Epithelial cell of esophagus (primary cell): ENCODE measurements around the gene DISP3.
A peak's percentile ranks its signal among the peaks of the same experiment; 100 is the strongest.

Source experiments
- DNase-seq: peaks from one replicate; pipeline ENCODE4 v3.0.0; 2010; ENCODE audit warnings: low read depth
- H3K4me3 ChIP-seq: 2 replicates; pipeline ENCODE4 v1.5.1; 2011; ENCODE audit warnings: mild to moderate bottlenecking, low read length, control low read depth
- TF ChIP-seq, protein P1 (sequence below): IDR thresholded peaks from 2 replicates; pipeline ENCODE4 v1.5.1; 2011; ENCODE audit warnings: low read depth, mild to moderate bottlenecking, low read length, control low read depth, inconsistent platforms; ENCODE audit not compliant: insufficient read depth; ENCODE audit errors: missing control alignments

The DISP3 gene

DNA sequence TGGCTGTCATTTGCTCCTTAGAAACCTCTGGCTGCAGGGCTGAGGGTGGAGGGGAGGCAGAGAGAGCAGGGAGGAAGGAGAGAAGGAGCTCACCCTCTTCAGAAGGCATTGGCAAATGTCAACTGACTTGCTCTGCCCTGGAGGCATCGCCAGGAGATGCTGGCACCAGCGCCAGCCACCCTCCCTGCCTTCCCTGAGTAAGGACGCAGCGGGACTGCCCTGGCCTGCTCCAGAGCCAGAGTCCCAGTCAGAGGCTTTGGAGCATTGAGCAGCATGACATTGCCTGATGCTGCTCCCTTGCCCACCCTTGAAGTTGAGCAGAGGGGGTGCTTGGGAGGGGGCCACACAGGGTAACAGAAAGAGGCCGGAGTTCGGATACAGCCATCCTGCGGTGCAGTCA is 62.3 kb downstream of the DISP3 start:
- no peak for DNase-seq
- no peak overlapping the region for H3K4me3 ChIP-seq
- TF ChIP-seq, protein P1, sequence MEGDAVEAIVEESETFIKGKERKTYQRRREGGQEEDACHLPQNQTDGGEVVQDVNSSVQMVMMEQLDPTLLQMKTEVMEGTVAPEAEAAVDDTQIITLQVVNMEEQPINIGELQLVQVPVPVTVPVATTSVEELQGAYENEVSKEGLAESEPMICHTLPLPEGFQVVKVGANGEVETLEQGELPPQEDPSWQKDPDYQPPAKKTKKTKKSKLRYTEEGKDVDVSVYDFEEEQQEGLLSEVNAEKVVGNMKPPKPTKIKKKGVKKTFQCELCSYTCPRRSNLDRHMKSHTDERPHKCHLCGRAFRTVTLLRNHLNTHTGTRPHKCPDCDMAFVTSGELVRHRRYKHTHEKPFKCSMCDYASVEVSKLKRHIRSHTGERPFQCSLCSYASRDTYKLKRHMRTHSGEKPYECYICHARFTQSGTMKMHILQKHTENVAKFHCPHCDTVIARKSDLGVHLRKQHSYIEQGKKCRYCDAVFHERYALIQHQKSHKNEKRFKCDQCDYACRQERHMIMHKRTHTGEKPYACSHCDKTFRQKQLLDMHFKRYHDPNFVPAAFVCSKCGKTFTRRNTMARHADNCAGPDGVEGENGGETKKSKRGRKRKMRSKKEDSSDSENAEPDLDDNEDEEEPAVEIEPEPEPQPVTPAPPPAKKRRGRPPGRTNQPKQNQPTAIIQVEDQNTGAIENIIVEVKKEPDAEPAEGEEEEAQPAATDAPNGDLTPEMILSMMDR: no peak

DNA sequence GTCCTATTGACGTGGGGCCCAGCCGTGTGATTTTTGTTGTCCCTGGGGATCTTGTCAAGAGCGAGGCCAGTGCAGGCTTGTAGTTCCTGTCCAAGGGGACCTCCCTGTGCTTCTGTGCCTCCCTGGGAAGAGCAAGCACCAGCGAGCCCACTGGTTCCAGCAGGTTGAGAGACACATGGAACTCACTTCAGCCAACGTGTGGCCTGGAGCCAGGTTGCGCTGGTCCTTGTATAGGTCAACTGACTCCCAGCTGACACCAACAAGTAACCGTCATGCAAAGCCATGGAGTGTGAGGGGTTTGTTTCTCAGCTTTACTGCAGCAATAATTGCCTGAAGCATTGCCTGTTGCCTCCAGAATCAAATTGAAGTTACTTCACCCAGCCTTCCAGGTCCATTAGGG is 63.0 kb downstream of the DISP3 start:
- TF ChIP-seq, protein P1: no peak
- no peak for DNase-seq
- no peak overlapping the region for H3K4me3 ChIP-seq

DNA sequence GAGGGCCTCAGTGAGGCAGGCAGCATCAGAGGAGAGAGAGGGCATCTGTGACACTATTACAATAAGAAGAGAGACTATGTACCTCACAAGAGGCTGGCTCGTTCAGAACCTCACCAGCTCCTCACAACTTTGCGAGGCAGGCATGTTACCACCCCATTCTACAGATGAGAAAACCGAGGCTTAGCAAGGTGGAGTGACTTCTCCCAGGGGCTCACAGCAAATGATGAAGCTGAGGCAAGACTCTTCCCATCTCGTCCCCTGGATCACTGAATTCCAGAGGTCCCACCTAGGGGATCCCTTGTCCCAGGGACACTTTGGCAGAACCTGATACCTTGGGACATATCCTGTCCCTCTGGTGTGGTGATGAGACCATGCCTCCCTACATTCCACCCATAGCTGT is 64.4 kb downstream of the DISP3 start:
- TF ChIP-seq, protein P1: no peak
- H3K4me3 ChIP-seq: no peak overlapping the region
- no peak for DNase-seq

DNA sequence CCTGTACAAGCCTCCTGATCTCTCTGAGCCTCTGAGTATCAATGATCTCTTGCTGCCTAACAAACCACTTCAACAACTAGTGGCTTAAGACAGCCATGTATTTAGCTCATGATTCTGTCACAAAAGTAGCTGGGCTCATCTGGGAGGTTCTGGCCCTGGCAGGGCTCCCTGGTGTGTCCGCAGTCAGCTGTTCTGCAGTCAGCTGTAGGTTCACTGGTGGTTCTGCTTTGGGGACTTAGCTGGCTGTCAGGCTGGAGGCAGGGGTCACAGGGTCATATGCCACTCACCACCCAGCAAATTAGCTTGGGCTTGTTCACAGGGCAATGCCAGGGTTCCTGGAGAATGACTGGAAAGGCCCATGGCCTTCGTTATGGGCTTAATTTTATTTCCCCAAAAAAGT is 64.8 kb downstream of the DISP3 start:
- DNase-seq: no peak
- TF ChIP-seq, protein P1: no peak

DNA sequence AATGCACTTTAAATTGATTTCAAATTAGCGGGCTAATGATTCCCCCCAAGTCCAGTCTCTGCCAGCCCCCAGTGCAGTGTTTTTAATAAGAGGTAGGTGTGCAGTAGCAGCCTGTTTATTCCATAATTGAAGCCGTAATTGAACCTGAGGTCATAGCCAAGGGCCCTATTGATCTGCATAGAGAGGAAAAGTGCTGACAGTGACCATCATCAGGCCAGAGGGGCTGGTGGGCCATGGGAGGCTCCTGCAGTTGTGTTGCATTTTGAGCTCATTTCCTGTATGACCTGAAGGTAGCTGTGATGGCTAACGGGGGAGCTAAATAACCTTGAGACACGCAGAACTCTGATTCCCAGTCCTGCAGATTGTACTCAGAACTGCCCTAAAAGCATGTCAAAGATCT is 67.5 kb downstream of the DISP3 start:
- H3K4me3 ChIP-seq: no peak overlapping the region
- TF ChIP-seq, protein P1: no peak
- no peak for DNase-seq

More for the DNA sequence above, 64.8 kb downstream of the DISP3 start:
- no peak overlapping the region for H3K4me3 ChIP-seq

DNA sequence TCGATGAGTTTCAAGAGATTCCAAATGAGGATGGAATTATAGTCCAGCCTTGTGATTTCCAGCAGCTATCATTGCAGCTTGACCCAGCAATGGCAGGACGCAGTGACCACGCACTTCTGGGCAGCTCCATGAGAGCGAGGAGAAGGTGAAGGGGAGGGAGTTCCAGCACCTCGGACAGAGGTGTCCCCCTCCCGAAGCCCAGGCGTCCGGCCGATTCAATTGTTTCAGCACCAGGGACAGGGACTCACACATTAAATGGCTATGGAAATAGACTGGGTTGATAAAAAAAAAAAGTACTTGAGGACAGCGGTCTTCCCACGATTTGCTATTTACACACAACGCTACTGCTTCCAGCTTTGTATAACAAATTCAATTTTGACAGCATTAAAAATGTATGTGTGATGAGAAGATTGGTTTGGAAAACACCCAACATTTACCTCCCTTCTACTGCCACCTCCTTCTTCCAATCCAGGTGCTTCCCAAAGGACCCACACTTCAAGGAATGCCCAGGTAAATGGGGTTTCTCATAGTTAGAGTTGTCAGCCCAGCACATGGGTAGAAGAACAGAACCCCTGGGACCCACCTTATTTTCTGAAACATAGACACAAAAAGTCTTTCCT is 71.8 kb downstream of the DISP3 start:
- TF ChIP-seq, protein P1: no peak
- DNase-seq: peak; percentile 85
- H3K4me3 ChIP-seq: no peak overlapping the region

DNA sequence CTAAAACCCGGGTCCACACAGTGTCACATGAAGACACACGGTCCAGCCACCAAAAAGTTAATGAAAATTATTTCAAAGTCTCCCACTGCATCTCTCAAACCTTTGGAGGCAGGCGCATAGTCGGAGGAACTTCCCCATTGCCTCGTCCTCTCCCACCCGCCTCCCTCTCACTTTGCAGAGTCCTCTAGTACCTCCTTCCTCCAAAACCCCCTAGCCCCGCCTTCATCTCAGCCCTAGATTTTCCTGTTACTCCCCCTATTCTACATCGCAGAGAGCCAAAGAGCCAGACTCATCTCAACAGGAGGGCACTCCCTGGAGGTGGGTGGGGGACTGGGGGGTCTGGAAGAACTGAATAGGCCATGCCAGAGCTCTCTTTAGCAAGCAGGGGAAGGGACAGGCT is 79.3 kb downstream of the DISP3 start:
- TF ChIP-seq, protein P1: no peak
- no peak overlapping the region for H3K4me3 ChIP-seq
- no peak for DNase-seq
